Ureter (tissue), 1 donor: Measurements from ENCODE around the gene TMEM69. TPM values are rescaled to one million over a fixed set of nuclear protein-coding genes. Genes with fewer than 3 reads are reported as not detected.
"Not testable (repeated sequence)": the region's sequence is repeated elsewhere in the genome, so short reads cannot be mapped to it uniquely, and the experiment has no call there.

Source experiments
- DNase-seq: peaks from one replicate; pipeline ENCODE4 v3.0.0-alpha.2; 2020; ENCODE audit warnings: low spot score
- total RNA-seq: library from RNA; stranded (reverse); gene quantifications from one replicate; pipeline ENCODE4 v1.2.4, GENCODE V29; 2023
- donor health status: DM: yes; HTN: yes; CAD: no.

The TMEM69 gene
- 31.2 TPM for total RNA-seq

GRCh38 chr1:45687754-45688740 is at the start of gene TMEM69:
TSS of gene TMEM69 (plus strand) at chr1:45688181. CDS start at chr1:45691069, 2,888 bp downstream.
- DNase-seq: peak; percentile 85

GRCh38 chr1:45640293-45640692 is 47.7 kb upstream of the TMEM69 start:
- no peak for DNase-seq

- DNase-seq: no peak
Measured at GRCh38 chr1:45643321-45643720, 44.7 kb upstream of the TMEM69 start.

GRCh38 chr1:45643978-45644377 is 44.0 kb upstream of the TMEM69 start:
- DNase-seq: no peak

- DNase-seq: no peak
Measured at GRCh38 chr1:45644661-45645060, 43.3 kb upstream of the TMEM69 start.

GRCh38 chr1:45647248-45648021 is 40.5 kb upstream of the TMEM69 start:
- DNase-seq: no peak

- no peak for DNase-seq
Measured at GRCh38 chr1:45654540-45655280, 33.3 kb upstream of the TMEM69 start.

GRCh38 chr1:45656573-45657226 is 31.3 kb upstream of the TMEM69 start:
- DNase-seq: no peak

- no peak for DNase-seq
Measured at GRCh38 chr1:45658171-45658570, 29.8 kb upstream of the TMEM69 start.

- no peak for DNase-seq
Measured at GRCh38 chr1:45659222-45659621, 28.8 kb upstream of the TMEM69 start.

GRCh38 chr1:45660336-45660735 is 27.6 kb upstream of the TMEM69 start:
- DNase-seq: no peak

GRCh38 chr1:45666836-45667235 is 21.1 kb upstream of the TMEM69 start:
- no peak for DNase-seq

- no peak for DNase-seq
Measured at GRCh38 chr1:45667321-45668111, 20.5 kb upstream of the TMEM69 start.

GRCh38 chr1:45668526-45668925 is 19.5 kb upstream of the TMEM69 start:
- DNase-seq: no peak

GRCh38 chr1:45669379-45669778 is 18.6 kb upstream of the TMEM69 start:
- DNase-seq: no peak

- DNase-seq: no peak
Measured at GRCh38 chr1:45669859-45670655, 17.9 kb upstream of the TMEM69 start.

- DNase-seq: no peak
Measured at GRCh38 chr1:45673956-45674355, 14.0 kb upstream of the TMEM69 start.

- no peak for DNase-seq
Measured at GRCh38 chr1:45674478-45674877, 13.5 kb upstream of the TMEM69 start.

GRCh38 chr1:45676553-45676952 is 11.4 kb upstream of the TMEM69 start:
- not testable (repeated sequence) for DNase-seq

GRCh38 chr1:45677751-45678245 is 10.2 kb upstream of the TMEM69 start:
- DNase-seq: no peak
